ENCODE measurements around the gene TJP2.

The TJP2 gene

DNA sequence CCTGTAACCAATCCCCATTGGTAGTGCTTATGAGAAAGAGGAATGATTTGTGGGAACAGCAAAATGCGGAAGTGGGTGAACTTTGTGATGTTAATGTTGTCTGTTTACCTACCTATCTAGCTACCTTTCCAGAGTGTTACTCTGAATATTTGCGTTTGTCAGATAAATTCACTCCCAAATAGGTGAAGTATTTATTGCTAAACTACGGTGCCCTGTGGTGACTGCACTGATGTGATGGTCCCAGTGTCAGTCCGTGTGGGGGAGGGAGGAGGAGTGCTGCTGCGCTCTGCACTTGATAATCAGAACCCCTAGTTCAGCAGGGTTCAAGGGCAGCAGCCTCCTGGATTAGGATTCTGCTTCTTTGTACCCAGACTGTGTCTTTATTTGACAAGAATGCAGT lies 55.3 kb downstream of the TJP2 start:
- H3K36me3 ChIP-seq (ENCODE audit: insufficient read depth, low read length) = peaks cover 13% of the 10 kb centered on the region
- no peak overlapping the region for H3K27ac ChIP-seq (ENCODE audit: low read depth, low read length)

DNA sequence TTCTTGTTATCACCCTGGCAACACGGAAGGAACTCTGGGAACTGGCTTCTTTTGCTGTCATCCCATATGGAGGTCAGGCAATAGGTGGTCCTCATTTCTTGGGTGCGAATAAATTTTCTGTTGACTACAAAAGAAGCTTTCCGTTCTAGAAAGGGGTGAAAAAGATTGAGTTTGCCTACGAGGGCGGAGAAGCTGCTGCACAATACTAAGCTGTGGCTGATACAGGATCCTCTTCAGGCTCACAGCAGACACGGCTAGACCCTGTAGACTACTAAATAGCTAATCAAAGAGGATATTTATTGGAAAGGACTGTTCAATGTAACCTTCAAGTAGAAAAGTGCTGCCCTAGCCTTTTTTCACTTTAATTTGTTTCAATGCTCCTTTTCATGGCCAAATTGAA lies 58.1 kb downstream of the TJP2 start:
- H3K79me2 ChIP-seq (ENCODE audit: control insufficient read depth, insufficient read depth, low read length, unreplicated experiment) = no peaks in the 10 kb centered on the region
- H3K4me1 ChIP-seq (ENCODE audit: control insufficient read depth, insufficient read depth, low read length, unreplicated experiment) = no peaks in the 10 kb centered on the region
- no peak overlapping the region for H2AFZ ChIP-seq (ENCODE audit: low read length, unreplicated experiment)
- no peaks in the 10 kb centered on the region for H3K27me3 ChIP-seq (ENCODE audit: insufficient read depth, low read length)
- no peak overlapping the region for H3K4me3 ChIP-seq (ENCODE audit: low read depth, low read length)
- peaks cover 7% of the 10 kb centered on the region for H3K36me3 ChIP-seq (ENCODE audit: insufficient read depth, low read length)
- no peak overlapping the region for H3K27ac ChIP-seq (ENCODE audit: low read depth, low read length)

More for the DNA sequence above, 55.3 kb downstream of the TJP2 start:
- H3K27me3 ChIP-seq (ENCODE audit: insufficient read depth, low read length) = no peaks in the 10 kb centered on the region
- H3K4me1 ChIP-seq (ENCODE audit: control insufficient read depth, insufficient read depth, low read length, unreplicated experiment) = no peaks in the 10 kb centered on the region
- H3K4me3 ChIP-seq (ENCODE audit: low read depth, low read length) = no peak overlapping the region
- no peak overlapping the region for H2AFZ ChIP-seq (ENCODE audit: low read length, unreplicated experiment)
- no peaks in the 10 kb centered on the region for H3K79me2 ChIP-seq (ENCODE audit: control insufficient read depth, insufficient read depth, low read length, unreplicated experiment)

DNA sequence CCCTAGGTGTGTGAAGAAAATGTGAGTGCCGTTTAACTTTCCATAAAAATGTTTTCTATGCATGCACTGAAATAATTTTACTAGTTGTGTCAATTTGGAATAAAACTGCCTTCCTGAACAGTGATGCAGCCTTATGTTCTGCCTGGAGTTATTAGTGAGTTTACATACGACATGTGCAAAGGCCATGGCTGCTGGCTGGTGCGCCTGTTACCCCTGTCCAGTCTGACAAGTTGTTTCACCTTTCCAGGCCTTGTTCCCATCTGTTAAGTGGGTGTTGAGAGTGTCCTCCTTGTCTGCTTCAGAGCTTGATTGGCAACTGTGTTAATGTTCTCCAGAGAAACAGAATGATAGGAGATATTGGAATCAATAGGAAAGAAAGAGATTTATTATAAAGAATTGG lies 60.6 kb downstream of the TJP2 start:
- H3K36me3 ChIP-seq (ENCODE audit: insufficient read depth, low read length) = peaks cover 19% of the 10 kb centered on the region
- no peak overlapping the region for H3K4me3 ChIP-seq (ENCODE audit: low read depth, low read length)
- H3K4me1 ChIP-seq (ENCODE audit: control insufficient read depth, insufficient read depth, low read length, unreplicated experiment) = no peaks in the 10 kb centered on the region
- H2AFZ ChIP-seq (ENCODE audit: low read length, unreplicated experiment) = no peak overlapping the region
- no peaks in the 10 kb centered on the region for H3K79me2 ChIP-seq (ENCODE audit: control insufficient read depth, insufficient read depth, low read length, unreplicated experiment)
- H3K27ac ChIP-seq (ENCODE audit: low read depth, low read length) = no peak overlapping the region
- no peaks in the 10 kb centered on the region for H3K27me3 ChIP-seq (ENCODE audit: insufficient read depth, low read length)

GRCh38 chr9:69236188-69236587 lies 62.1 kb downstream of the TJP2 start:
- no peaks in the 10 kb centered on the region for H3K79me2 ChIP-seq (ENCODE audit: control insufficient read depth, insufficient read depth, low read length, unreplicated experiment)
- no peaks in the 10 kb centered on the region for H3K4me1 ChIP-seq (ENCODE audit: control insufficient read depth, insufficient read depth, low read length, unreplicated experiment)
- no peak overlapping the region for H3K27ac ChIP-seq (ENCODE audit: low read depth, low read length)
- H2AFZ ChIP-seq (ENCODE audit: low read length, unreplicated experiment) = no peak overlapping the region
- no peak overlapping the region for H3K4me3 ChIP-seq (ENCODE audit: low read depth, low read length)
- no peaks in the 10 kb centered on the region for H3K27me3 ChIP-seq (ENCODE audit: insufficient read depth, low read length)
- peaks cover 12% of the 10 kb centered on the region for H3K36me3 ChIP-seq (ENCODE audit: insufficient read depth, low read length)

GRCh38 chr9:69237702-69238295 lies 63.7 kb downstream of the TJP2 start:
- Histone ChIP-seq H3K27ac (ENCODE audit: low read depth, low read length) (no peak overlapping the region), H3K36me3 (ENCODE audit: insufficient read depth, low read length) (peaks cover 12% of the 10 kb centered on the region), H3K27me3 (ENCODE audit: insufficient read depth, low read length) (no peaks in the 10 kb centered on the region), H3K4me1 (ENCODE audit: control insufficient read depth, insufficient read depth, low read length, unreplicated experiment) (no peaks in the 10 kb centered on the region), H3K4me3 (ENCODE audit: low read depth, low read length) (no peak overlapping the region), H3K79me2 (ENCODE audit: control insufficient read depth, insufficient read depth, low read length, unreplicated experiment) (no peaks in the 10 kb centered on the region), H2AFZ (ENCODE audit: low read length, unreplicated experiment) (no peak overlapping the region)

DNA sequence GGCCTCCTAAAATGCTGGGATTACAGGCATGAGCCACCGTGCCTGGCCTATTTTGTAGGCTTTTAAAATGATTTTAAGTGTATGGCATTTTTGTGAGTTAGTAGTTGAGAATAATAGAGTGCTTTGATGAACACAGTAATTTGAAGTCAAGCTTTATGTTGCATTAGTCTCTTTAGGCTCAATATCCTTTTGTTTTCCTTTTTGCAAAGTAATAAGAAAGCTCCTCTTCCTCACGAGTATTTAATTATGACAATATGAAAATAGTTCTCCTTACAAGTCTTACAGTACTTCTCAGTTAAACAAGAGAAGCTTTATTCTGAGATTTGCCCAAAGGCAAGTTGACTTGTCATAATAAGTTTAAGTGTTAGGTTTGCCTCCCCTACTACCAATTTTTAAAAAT lies 69.0 kb downstream of the TJP2 start:
- no peaks in the 10 kb centered on the region for H3K27me3 ChIP-seq (ENCODE audit: insufficient read depth, low read length)
- H3K4me3 ChIP-seq (ENCODE audit: low read depth, low read length) = no peak overlapping the region
- H3K36me3 ChIP-seq (ENCODE audit: insufficient read depth, low read length) = peaks cover 22% of the 10 kb centered on the region
- no peak overlapping the region for H2AFZ ChIP-seq (ENCODE audit: low read length, unreplicated experiment)
- H3K4me1 ChIP-seq (ENCODE audit: control insufficient read depth, insufficient read depth, low read length, unreplicated experiment) = no peaks in the 10 kb centered on the region
- no peaks in the 10 kb centered on the region for H3K79me2 ChIP-seq (ENCODE audit: control insufficient read depth, insufficient read depth, low read length, unreplicated experiment)
- H3K27ac ChIP-seq (ENCODE audit: low read depth, low read length) = no peak overlapping the region

GRCh38 chr9:69246629-69247028 lies 72.6 kb downstream of the TJP2 start:
- no peak overlapping the region for H2AFZ ChIP-seq (ENCODE audit: low read length, unreplicated experiment)
- no peak overlapping the region for H3K4me3 ChIP-seq (ENCODE audit: low read depth, low read length)
- no peaks in the 10 kb centered on the region for H3K79me2 ChIP-seq (ENCODE audit: control insufficient read depth, insufficient read depth, low read length, unreplicated experiment)
- H3K36me3 ChIP-seq (ENCODE audit: insufficient read depth, low read length) = peaks cover 16% of the 10 kb centered on the region; the same call in 1 of the 2 replicates
- no peaks in the 10 kb centered on the region for H3K4me1 ChIP-seq (ENCODE audit: control insufficient read depth, insufficient read depth, low read length, unreplicated experiment)
- no peak overlapping the region for H3K27ac ChIP-seq (ENCODE audit: low read depth, low read length)
- no peaks in the 10 kb centered on the region for H3K27me3 ChIP-seq (ENCODE audit: insufficient read depth, low read length)

GRCh38 chr9:69248005-69248404 lies 73.9 kb downstream of the TJP2 start:
- no peak overlapping the region for H3K27ac ChIP-seq (ENCODE audit: low read depth, low read length)
- no peak overlapping the region for H2AFZ ChIP-seq (ENCODE audit: low read length, unreplicated experiment)
- H3K4me3 ChIP-seq (ENCODE audit: low read depth, low read length) = no peak overlapping the region
- no peaks in the 10 kb centered on the region for H3K79me2 ChIP-seq (ENCODE audit: control insufficient read depth, insufficient read depth, low read length, unreplicated experiment)
- H3K27me3 ChIP-seq (ENCODE audit: insufficient read depth, low read length) = no peaks in the 10 kb centered on the region
- H3K4me1 ChIP-seq (ENCODE audit: control insufficient read depth, insufficient read depth, low read length, unreplicated experiment) = no peaks in the 10 kb centered on the region
- H3K36me3 ChIP-seq (ENCODE audit: insufficient read depth, low read length) = peaks cover 16% of the 10 kb centered on the region; the same call in 1 of the 2 replicates

GRCh38 chr9:69249337-69249736 lies 75.3 kb downstream of the TJP2 start:
- Histone ChIP-seq H3K4me1 (ENCODE audit: control insufficient read depth, insufficient read depth, low read length, unreplicated experiment) (no peaks in the 10 kb centered on the region), H3K79me2 (ENCODE audit: control insufficient read depth, insufficient read depth, low read length, unreplicated experiment) (no peaks in the 10 kb centered on the region), H3K36me3 (ENCODE audit: insufficient read depth, low read length) (peaks cover 16% of the 10 kb centered on the region; the same call in 1 of the 2 replicates)

DNA sequence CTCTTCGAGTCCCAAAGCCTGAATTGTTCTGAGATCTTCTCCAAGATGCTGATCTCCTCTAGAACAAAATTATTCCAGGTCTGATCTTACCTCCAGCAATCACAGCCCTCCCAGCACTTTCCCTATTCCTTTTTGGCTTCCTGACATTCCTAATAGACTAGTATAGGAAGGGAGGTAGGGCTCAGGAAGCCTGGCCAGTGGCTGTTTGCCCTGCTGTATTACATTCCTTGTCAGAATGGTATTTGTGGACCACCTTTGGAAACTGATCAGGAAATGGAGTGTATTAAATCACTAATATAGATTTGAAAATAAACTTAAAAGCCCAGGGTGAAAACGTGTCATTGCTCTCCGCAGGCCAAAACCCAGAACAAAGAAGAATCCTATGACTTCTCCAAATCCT lies 76.6 kb downstream of the TJP2 start:
- no peak overlapping the region for H3K27ac ChIP-seq (ENCODE audit: low read depth, low read length)
- H2AFZ ChIP-seq (ENCODE audit: low read length, unreplicated experiment) = no peak overlapping the region
- H3K27me3 ChIP-seq (ENCODE audit: insufficient read depth, low read length) = no peaks in the 10 kb centered on the region
- H3K36me3 ChIP-seq (ENCODE audit: insufficient read depth, low read length) = peaks cover 13% of the 10 kb centered on the region; the same call in 1 of the 2 replicates
- no peaks in the 10 kb centered on the region for H3K79me2 ChIP-seq (ENCODE audit: control insufficient read depth, insufficient read depth, low read length, unreplicated experiment)
- H3K4me3 ChIP-seq (ENCODE audit: low read depth, low read length) = no peak overlapping the region
- no peaks in the 10 kb centered on the region for H3K4me1 ChIP-seq (ENCODE audit: control insufficient read depth, insufficient read depth, low read length, unreplicated experiment)

More at GRCh38 chr9:69249337-69249736, 75.3 kb downstream of the TJP2 start:
- H2AFZ ChIP-seq (ENCODE audit: low read length, unreplicated experiment) = no peak overlapping the region
- no peaks in the 10 kb centered on the region for H3K27me3 ChIP-seq (ENCODE audit: insufficient read depth, low read length)
- H3K27ac ChIP-seq (ENCODE audit: low read depth, low read length) = no peak overlapping the region
- H3K4me3 ChIP-seq (ENCODE audit: low read depth, low read length) = no peak overlapping the region

DNA sequence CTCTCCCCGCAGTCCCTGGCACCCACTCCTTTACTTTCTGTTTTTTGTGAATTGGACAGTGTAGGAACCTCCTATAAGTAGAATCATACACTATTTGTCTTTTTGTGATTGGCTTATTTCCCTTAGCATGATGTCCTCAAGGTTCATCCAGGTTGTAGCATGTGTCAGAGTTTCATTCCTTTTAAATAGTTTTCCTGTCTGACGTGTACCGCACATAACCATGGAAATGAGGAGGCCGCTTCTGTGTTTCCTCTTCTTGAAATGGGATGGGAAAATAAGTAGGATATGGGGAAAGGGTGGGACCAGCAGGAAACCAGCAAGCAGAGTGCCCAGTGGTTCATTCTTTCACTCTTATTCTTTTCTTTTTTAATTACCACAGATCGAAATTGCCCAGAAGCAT lies 78.4 kb downstream of the TJP2 start:
- Histone ChIP-seq H3K36me3 (ENCODE audit: insufficient read depth, low read length) (no peaks in the 10 kb centered on the region; the same call in 1 of the 2 replicates), H3K27me3 (ENCODE audit: insufficient read depth, low read length) (no peaks in the 10 kb centered on the region), H2AFZ (ENCODE audit: low read length, unreplicated experiment) (no peak overlapping the region), H3K4me1 (ENCODE audit: control insufficient read depth, insufficient read depth, low read length, unreplicated experiment) (no peaks in the 10 kb centered on the region), H3K27ac (ENCODE audit: low read depth, low read length) (no peak overlapping the region), H3K4me3 (ENCODE audit: low read depth, low read length) (no peak overlapping the region), H3K79me2 (ENCODE audit: control insufficient read depth, insufficient read depth, low read length, unreplicated experiment) (no peaks in the 10 kb centered on the region)

Data from ACC112 (cell line).